ENCODE results near the gene LENG8.
"Not testable (repeated sequence)": the region's sequence is repeated elsewhere in the genome, so short reads cannot be mapped to it uniquely, and the experiment has no call there.

Gene LENG8

GRCh38 chr19:54489341-54489740, 40.3 kb downstream of the LENG8 start:
- no peak for DNase-seq

- no peak for DNase-seq
Measured at GRCh38 chr19:54489766-54490165, 40.8 kb downstream of the LENG8 start.

GRCh38 chr19:54492568-54492967, 43.6 kb downstream of the LENG8 start:
- DNase-seq = no peak

GRCh38 chr19:54493056-54493455, 44.1 kb downstream of the LENG8 start:
- DNase-seq = not testable (repeated sequence)

GRCh38 chr19:54493967-54494585, 45.1 kb downstream of the LENG8 start:
- DNase-seq = no peak

GRCh38 chr19:54495284-54495683, 46.3 kb downstream of the LENG8 start:
- not testable (repeated sequence) for DNase-seq

- DNase-seq = not testable (repeated sequence)
Measured at GRCh38 chr19:54497747-54498450, 48.9 kb downstream of the LENG8 start.

DNA sequence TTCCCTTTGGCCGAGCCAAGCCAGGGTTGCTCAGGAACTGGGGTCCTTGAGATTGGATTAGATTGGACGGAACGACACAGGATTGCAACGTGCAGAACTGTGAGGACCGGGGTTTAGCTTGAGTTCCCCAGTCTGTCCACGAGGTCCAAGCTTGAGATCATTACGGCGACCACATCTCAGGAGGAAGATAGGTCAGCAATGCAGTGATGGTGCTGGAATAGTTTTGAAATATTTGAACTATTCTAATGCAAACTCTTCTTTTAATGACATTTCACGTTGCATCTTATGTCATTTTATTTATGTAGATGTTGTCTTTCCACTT, 49.4 kb downstream of the LENG8 start:
- not testable (repeated sequence) for DNase-seq

GRCh38 chr19:54502518-54503048, 53.6 kb downstream of the LENG8 start, which contains the start of gene LAIR2:
Gene LAIR2 (plus strand): TSS chr19:54502831. CDS start chr19:54502919, 88 bp downstream.
- no peak for DNase-seq

DNA sequence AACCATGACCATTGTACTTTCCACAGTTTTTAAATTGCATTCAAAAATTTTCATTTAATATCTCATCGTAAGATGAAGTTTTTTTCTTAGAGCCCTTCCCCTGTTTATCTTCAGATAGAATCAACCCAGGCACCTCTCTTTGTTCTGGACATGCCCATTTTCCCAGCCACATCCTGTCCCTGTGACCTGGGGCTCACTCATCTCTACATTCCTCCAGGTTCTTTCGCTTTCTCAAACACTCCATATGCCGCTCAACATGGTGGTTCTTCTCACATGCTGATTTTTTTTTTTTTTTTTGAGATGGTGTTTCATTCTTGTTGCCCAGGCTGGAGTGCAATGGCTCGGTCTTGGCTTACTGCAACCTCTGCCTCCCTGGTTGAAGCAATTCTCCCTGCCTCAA, 56.5 kb downstream of the LENG8 start:
- DNase-seq = not testable (repeated sequence)

GRCh38 chr19:54506079-54506478, 57.1 kb downstream of the LENG8 start:
- no peak for DNase-seq

- DNase-seq = not testable (repeated sequence)
Measured at GRCh38 chr19:54507038-54507717, 58.2 kb downstream of the LENG8 start.

DNA sequence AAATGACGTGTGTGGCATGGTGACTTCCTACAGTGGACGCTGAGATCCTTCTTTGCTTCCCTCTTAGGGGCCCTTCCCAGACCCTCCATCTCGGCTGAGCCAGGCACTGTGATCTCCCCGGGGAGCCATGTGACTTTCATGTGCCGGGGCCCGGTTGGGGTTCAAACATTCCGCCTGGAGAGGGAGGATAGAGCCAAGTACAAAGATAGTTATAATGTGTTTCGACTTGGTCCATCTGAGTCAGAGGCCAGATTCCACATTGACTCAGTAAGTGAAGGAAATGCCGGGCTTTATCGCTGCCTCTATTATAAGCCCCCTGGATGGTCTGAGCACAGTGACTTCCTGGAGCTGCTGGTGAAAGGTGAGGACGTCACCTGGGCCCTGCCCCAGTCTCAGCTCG, 58.8 kb downstream of the LENG8 start:
- no peak for DNase-seq

DNA sequence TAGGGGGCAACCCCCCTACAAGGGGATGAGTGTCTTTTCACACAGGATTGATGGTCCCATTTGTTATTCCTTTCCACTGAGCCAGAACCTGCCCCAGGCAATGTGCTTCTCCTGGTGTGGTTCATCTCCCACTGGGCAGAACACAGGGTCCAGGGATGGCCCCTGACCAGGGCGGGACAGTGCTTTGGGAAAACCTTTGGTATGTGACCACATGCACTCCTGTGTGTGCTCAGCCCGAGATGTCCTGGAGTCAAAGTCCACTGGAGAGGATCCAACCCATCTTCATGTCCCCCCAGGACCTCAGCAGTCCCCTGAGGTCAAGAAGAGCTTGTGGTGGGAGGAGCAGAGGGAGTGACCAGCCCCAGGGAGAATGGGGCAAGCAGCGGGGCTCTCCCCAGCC, 59.5 kb downstream of the LENG8 start:
- not testable (repeated sequence) for DNase-seq

DNA sequence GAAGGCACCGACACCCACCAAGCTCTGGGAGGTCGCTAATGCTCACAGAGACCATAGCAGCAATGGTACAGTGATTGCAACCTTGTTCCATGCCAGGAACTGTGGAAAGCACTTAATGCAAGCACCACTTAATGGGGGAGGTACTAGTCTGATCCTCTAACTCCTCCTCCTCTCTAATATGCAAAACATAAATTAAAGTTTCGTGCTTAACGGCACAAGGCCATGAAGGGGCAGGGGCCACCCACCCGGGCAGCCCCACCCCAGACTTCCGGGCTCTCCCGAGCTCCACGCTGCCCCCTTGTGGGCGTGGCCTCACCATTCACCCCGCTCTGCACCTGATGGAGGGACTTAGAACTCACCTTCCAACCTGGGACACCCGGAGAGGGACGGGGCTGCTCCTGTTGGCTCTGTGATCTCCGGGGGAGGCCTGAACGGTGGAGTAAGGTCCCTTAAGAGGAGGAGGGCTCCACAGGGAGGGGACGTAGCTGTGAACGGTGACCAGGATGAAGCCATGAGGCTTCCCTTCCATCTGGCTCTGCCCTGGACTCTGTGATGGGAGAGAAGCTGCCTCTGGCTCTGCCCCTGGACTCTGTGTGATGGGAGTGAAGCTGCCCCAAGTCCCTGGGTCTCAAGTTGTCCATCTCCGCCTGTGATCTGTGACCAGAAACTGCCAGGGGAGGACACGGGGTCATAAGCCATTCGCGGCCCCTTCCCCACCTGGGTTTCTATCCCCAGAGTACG, 60.4 kb downstream of the LENG8 start:
- DNase-seq = not testable (repeated sequence)
